Measurements from ENCODE around the gene PSMC6.

Gene PSMC6

GRCh38 chr14:52701223-52701622 is 5.8 kb upstream of the PSMC6 start:
- Histone ChIP-seq H3K4me3 (ENCODE audit: low read depth, low read length) (no peak overlapping the region), H3K36me3 (no peaks in the 10 kb centered on the region), H3K27ac (no peak overlapping the region), H3K9me3 (ENCODE audit: severe bottlenecking) (no peaks in the 10 kb centered on the region), H3K27me3 (ENCODE audit: insufficient read depth, low read depth, severe bottlenecking) (no peaks in the 10 kb centered on the region)
- DNase-seq, result no peak
- TF ChIP-seq CTCF (IDR thresholded peaks at IDR 0.05; ENCODE audit: low read depth, low read length), result no peak

- H3K9me3 ChIP-seq (ENCODE audit: severe bottlenecking), result no peaks in the 10 kb centered on the region
- H3K27ac ChIP-seq, result no peak overlapping the region
- H3K4me3 ChIP-seq (ENCODE audit: low read depth, low read length), result no peak overlapping the region
- H3K27me3 ChIP-seq (ENCODE audit: insufficient read depth, low read depth, severe bottlenecking), result no peaks in the 10 kb centered on the region
- H3K36me3 ChIP-seq, result peaks cover 9% of the 10 kb centered on the region
- DNase-seq, result no peak
- TF ChIP-seq CTCF (IDR thresholded peaks at IDR 0.05; ENCODE audit: low read depth, low read length), result no peak
These were observed 3.8 kb upstream of the PSMC6 start for GRCh38 chr14:52703225-52703624.

GRCh38 chr14:52703664-52704063 is 3.3 kb upstream of the PSMC6 start:
- Histone ChIP-seq H3K27me3 (ENCODE audit: insufficient read depth, low read depth, severe bottlenecking) (no peaks in the 10 kb centered on the region), H3K4me3 (ENCODE audit: low read depth, low read length) (no peak overlapping the region), H3K9me3 (ENCODE audit: severe bottlenecking) (no peaks in the 10 kb centered on the region), H3K36me3 (peaks cover 13% of the 10 kb centered on the region), H3K27ac (no peak overlapping the region)
- DNase-seq, result no peak
- no peak for TF ChIP-seq CTCF (IDR thresholded peaks at IDR 0.05; ENCODE audit: low read depth, low read length)

GRCh38 chr14:52706286-52706685 is 714 bp upstream of the PSMC6 start:
- Histone ChIP-seq H3K36me3 (peaks cover 39% of the 10 kb centered on the region), H3K9me3 (ENCODE audit: severe bottlenecking) (no peaks in the 10 kb centered on the region), H3K4me3 (ENCODE audit: low read depth, low read length) (peak overlapping the region; percentile 94), H3K27ac (peak overlapping the region; percentile 96), H3K27me3 (ENCODE audit: insufficient read depth, low read depth, severe bottlenecking) (no peaks in the 10 kb centered on the region)
- TF ChIP-seq CTCF (IDR thresholded peaks at IDR 0.05; ENCODE audit: low read depth, low read length), result no peak
- DNase-seq, result no peak

- Histone ChIP-seq H3K9me3 (ENCODE audit: severe bottlenecking) (no peaks in the 10 kb centered on the region), H3K27ac (no peak overlapping the region), H3K27me3 (ENCODE audit: insufficient read depth, low read depth, severe bottlenecking) (no peaks in the 10 kb centered on the region), H3K36me3 (peaks cover 91% of the 10 kb centered on the region), H3K4me3 (ENCODE audit: low read depth, low read length) (no peak overlapping the region)
- no peak for TF ChIP-seq CTCF (IDR thresholded peaks at IDR 0.05; ENCODE audit: low read depth, low read length)
- no peak for DNase-seq
These were observed 4.7 kb downstream of the PSMC6 start for GRCh38 chr14:52711666-52712065.

- no peak for DNase-seq
- H3K36me3 ChIP-seq, result peaks cover 92% of the 10 kb centered on the region
- no peak for TF ChIP-seq CTCF (IDR thresholded peaks at IDR 0.05; ENCODE audit: low read depth, low read length)
- H3K27ac ChIP-seq, result no peak overlapping the region
- H3K27me3 ChIP-seq (ENCODE audit: insufficient read depth, low read depth, severe bottlenecking), result no peaks in the 10 kb centered on the region
- no peaks in the 10 kb centered on the region for H3K9me3 ChIP-seq (ENCODE audit: severe bottlenecking)
- H3K4me3 ChIP-seq (ENCODE audit: low read depth, low read length), result no peak overlapping the region
These were observed 9.2 kb downstream of the PSMC6 start for GRCh38 chr14:52716155-52716554.

Data from WERI-Rb-1 (cell line).